NCI-H526 (cell line): ENCODE measurements around the gene ACTRT3.
A peak's percentile ranks its signal among the peaks of the same experiment; 100 is the strongest.

Source experiments
- DNase-seq, 2 experiments: peaks; one replicate each; lab custom pipeline; 2025; lab: John Stamatoyannopoulos, UW

The ACTRT3 gene

GRCh38 chr3:169769287-169770181, at the start of gene ACTRT3:
Gene ACTRT3, minus strand, starts transcription at chr3:169769561. Its CDS starts 41 bp downstream, at chr3:169769520.
- DNase-seq = peak; percentile 82 to 92

- no peak for DNase-seq
Measured at GRCh38 chr3:169818316-169818715, 49.0 kb upstream of the ACTRT3 start.

- no peak for DNase-seq
Measured at GRCh38 chr3:169815590-169816150, 46.3 kb upstream of the ACTRT3 start.

GRCh38 chr3:169813757-169814517, 44.6 kb upstream of the ACTRT3 start:
- peak; percentile 45 to 81 for DNase-seq

- DNase-seq = no peak
Measured at GRCh38 chr3:169813278-169813677, 43.9 kb upstream of the ACTRT3 start.

GRCh38 chr3:169812332-169813235, 43.2 kb upstream of the ACTRT3 start, which contains the start of the genes LRRC34 and LRRIQ4:
Gene LRRC34, minus strand, starts transcription at chr3:169812904. Its CDS starts 356 bp downstream, at chr3:169812548.
Gene LRRIQ4, plus strand, starts transcription at chr3:169812870. Its CDS starts 9,052 bp downstream, at chr3:169821922.
- DNase-seq = peak; percentile 50 to 89

GRCh38 chr3:169811631-169812331, 42.4 kb upstream of the ACTRT3 start:
- DNase-seq = peak; percentile 20 to 66

GRCh38 chr3:169809230-169809795, 40.0 kb upstream of the ACTRT3 start:
- no peak for DNase-seq

- no peak for DNase-seq
Measured at GRCh38 chr3:169804681-169805080, 35.3 kb upstream of the ACTRT3 start.

GRCh38 chr3:169792359-169792758, 23.0 kb upstream of the ACTRT3 start:
- DNase-seq = no peak

- DNase-seq = no peak
Measured at GRCh38 chr3:169790687-169791429, 21.5 kb upstream of the ACTRT3 start.

GRCh38 chr3:169790219-169790618, 20.9 kb upstream of the ACTRT3 start:
- peak; percentile 30 to 31 for DNase-seq

GRCh38 chr3:169787791-169788190, 18.4 kb upstream of the ACTRT3 start:
- no peak for DNase-seq

GRCh38 chr3:169787120-169787519, 17.8 kb upstream of the ACTRT3 start:
- no peak for DNase-seq

GRCh38 chr3:169781209-169781855, 12.0 kb upstream of the ACTRT3 start:
- no peak for DNase-seq

GRCh38 chr3:169780742-169781141, 11.4 kb upstream of the ACTRT3 start:
- no peak for DNase-seq

- DNase-seq = no peak
Measured at GRCh38 chr3:169777822-169778221, 8.5 kb upstream of the ACTRT3 start.

GRCh38 chr3:169774186-169774585, 4.8 kb upstream of the ACTRT3 start:
- no peak for DNase-seq
